GM21786 (cell line): Measurements from ENCODE around the gene ATP1A2.
A peak's percentile ranks its signal among the peaks of the same experiment; 100 is the strongest.

Source experiments
- ATAC-seq: cut with Tn5 transposase; IDR thresholded peaks from one replicate; pipeline ENCODE4 v1.9.1; 2021; ENCODE audit not compliant: unreplicated experiment

Gene ATP1A2

GRCh38 chr1:160168609-160169369 lies 53.2 kb downstream of the ATP1A2 start:
- ATAC-seq: no peak

DNA sequence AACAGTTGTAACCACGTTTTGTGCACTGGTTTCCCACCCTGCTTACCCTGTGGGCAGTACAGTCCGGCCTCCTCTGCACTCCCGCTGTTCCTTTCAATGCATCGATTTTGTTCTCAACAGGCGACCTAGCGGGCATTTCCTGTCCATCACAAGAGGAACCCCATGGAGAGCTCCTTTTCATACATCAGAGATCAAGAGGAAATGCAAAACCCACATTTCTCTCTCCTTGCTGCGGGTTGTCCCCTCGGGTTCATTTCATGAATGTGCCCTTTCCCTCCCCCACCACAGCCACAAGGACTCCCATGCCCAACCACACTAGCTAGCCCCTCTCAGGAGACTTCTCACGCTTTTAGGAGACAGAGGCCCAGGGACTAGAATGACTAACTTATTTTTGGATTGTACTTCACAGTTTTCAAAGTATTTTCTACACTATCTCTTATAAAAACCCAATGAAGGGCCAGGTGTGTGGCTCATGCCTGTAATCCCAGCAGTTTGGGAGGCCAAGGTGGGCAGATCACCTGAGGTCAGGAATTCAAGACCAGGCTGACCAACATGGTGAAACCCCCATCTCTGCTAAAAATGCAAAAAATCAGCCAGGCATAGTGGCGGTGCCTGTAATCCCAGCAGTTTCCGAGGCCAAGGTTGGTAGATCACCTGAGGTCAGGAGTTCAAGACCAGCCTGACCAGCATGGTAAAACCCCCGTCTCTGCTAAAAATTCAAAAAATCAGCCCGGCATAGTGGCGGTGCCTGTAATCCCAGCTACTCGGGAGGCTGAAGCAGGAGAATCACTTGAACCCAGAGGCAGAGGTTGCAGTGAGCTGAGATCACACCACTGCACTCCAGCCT lies 54.2 kb downstream of the ATP1A2 start:
- ATAC-seq: peak; percentile 67

- ATAC-seq: no peak
Observed at GRCh38 chr1:160171354-160171753, 55.8 kb downstream of the ATP1A2 start.

- no peak for ATAC-seq
Observed at GRCh38 chr1:160171980-160172379, 56.4 kb downstream of the ATP1A2 start.

GRCh38 chr1:160177231-160177630 lies 61.7 kb downstream of the ATP1A2 start:
- ATAC-seq: no peak

GRCh38 chr1:160177667-160178066 lies 62.1 kb downstream of the ATP1A2 start:
- ATAC-seq: no peak

- ATAC-seq: no peak
Observed at GRCh38 chr1:160178731-160179130, 63.2 kb downstream of the ATP1A2 start.

GRCh38 chr1:160179336-160179735 lies 63.8 kb downstream of the ATP1A2 start:
- no peak for ATAC-seq

GRCh38 chr1:160186246-160186645 lies 70.7 kb downstream of the ATP1A2 start:
- no peak for ATAC-seq

- no peak for ATAC-seq
Observed at GRCh38 chr1:160186729-160187128, 71.2 kb downstream of the ATP1A2 start.

GRCh38 chr1:160187407-160187806 lies 71.8 kb downstream of the ATP1A2 start:
- no peak for ATAC-seq

DNA sequence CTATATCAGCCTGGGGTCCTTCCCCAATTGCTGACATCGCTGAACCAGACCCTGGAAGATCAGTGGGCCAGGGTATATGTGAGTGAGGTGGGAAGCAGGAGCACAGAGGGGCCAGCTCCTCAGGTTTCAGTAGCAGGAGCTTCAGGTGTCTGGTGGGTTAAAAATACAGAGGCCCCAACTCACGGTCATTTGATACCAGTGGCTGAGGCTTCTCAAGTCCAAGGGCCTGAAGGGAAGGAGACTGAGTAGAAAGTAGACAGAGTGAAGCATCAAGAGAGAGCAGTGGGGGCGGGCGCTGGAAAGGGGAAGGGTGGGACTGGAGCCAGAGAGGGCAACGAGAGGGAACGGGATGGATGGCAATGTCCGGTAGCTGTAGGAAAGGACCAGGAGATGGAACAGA lies 72.8 kb downstream of the ATP1A2 start:
- ATAC-seq: no peak

GRCh38 chr1:160189649-160190625 lies 74.4 kb downstream of the ATP1A2 start, which contains the start of gene CASQ1:
TSS of gene CASQ1 (plus strand) at chr1:160190575. CDS start at chr1:160190752, 177 bp downstream.
- no peak for ATAC-seq

DNA sequence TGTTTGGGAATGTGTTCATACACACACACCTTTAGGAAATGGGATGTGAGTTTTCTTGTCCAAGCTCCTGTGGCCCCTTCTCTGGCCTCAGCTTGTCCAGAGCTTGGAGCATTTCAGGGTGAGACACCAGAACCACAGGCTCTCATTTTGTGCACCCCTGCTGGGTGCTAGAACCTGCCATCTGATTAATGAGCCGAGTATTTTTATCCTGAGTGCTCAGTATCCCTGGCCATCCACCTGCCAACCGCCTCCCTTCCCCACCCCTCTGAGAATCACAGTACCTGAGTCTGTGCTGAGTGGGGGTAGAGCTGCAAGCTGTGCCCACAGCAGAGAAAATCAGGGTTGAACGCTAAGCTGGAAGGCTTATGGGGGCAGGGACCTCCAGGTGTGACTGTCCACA lies 76.2 kb downstream of the ATP1A2 start:
- no peak for ATAC-seq

GRCh38 chr1:160192234-160192633 lies 76.7 kb downstream of the ATP1A2 start:
- no peak for ATAC-seq
